ENCODE measurements around the gene B3GNT9. TPM values are rescaled to one million over a fixed set of nuclear protein-coding genes. Genes with fewer than 3 reads are reported as not detected.
"Not testable (repeated sequence)": the region's sequence is repeated elsewhere in the genome, so short reads cannot be mapped to it uniquely, and the experiment has no call there.

Gene B3GNT9
- total RNA-seq, 2 experiments from 2014 or later: 1.1 to 1.2 TPM

DNA sequence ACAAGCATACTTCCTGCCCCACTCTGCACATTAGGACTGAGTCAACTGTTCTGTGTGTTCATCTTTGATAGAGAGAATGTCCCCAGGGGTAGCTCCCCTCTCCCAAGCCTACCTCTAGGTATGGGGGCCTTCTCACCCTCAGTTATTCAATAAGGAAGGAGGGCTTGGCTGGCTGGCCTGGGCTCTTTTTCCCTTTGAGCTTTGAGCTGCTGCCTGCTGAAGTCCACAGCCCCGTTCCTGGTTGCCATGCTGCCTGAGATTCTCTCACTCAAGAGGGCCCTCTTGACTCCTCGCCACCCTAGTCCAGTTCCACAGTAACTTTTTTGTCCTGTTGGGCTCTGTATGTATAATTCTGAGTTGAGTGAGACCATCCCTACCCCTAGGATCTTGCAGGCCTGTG, 5.1 kb downstream of the B3GNT9 start:
- no peak overlapping the region for H3K4me3 Mint-ChIP-seq
- peaks cover 63% of the 10 kb centered on the region for H3K36me3 Mint-ChIP-seq (ENCODE audit: low read depth)
- H3K4me1 Mint-ChIP-seq (ENCODE audit: low read depth): no peaks in the 10 kb centered on the region
- no peak overlapping the region for H3K27ac Mint-ChIP-seq
- no peak for DNase-seq
- H3K27me3 Mint-ChIP-seq (ENCODE audit: low read depth): no peaks in the 10 kb centered on the region
- CTCF ChIA-PET: interaction anchor here (0.9 to 1.3 kb wide), 2 partner anchors 10 to 198 kb away, joined by 5 read pairs; no protein-coding TSS in a partner anchor
- H3K9me3 Mint-ChIP-seq: no peaks in the 10 kb centered on the region
- intact Hi-C loops (cut with micrococcal nuclease): no loop called here

DNA sequence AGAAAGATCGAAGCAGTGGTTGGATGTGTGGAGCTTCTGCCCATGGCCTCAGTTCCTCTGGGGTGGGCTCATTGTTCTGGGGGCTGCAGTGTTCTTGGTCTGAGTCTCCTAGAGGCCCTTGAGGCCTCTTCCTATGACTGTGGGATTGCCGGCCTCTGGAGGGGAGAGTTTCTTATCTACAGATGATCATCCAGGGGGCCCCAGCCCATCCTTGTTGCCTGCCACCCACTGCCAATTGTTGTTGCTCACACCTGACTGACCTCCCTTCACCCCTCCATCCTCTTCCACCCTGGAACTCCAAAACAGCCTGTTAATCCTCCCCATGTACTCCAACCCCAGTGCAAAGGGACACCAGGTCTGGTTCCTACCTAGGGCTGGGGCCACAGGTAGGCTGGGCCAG, 5.9 kb downstream of the B3GNT9 start:
- H3K36me3 Mint-ChIP-seq (ENCODE audit: low read depth): peaks cover 70% of the 10 kb centered on the region
- H3K4me3 Mint-ChIP-seq: no peak overlapping the region
- no peaks in the 10 kb centered on the region for H3K4me1 Mint-ChIP-seq (ENCODE audit: low read depth)
- intact Hi-C loops (cut with micrococcal nuclease): no loop called here
- DNase-seq: no peak
- CTCF ChIA-PET: no interaction called here
- H3K9me3 Mint-ChIP-seq: no peaks in the 10 kb centered on the region
- no peak overlapping the region for H3K27ac Mint-ChIP-seq
- no peaks in the 10 kb centered on the region for H3K27me3 Mint-ChIP-seq (ENCODE audit: low read depth)

DNA sequence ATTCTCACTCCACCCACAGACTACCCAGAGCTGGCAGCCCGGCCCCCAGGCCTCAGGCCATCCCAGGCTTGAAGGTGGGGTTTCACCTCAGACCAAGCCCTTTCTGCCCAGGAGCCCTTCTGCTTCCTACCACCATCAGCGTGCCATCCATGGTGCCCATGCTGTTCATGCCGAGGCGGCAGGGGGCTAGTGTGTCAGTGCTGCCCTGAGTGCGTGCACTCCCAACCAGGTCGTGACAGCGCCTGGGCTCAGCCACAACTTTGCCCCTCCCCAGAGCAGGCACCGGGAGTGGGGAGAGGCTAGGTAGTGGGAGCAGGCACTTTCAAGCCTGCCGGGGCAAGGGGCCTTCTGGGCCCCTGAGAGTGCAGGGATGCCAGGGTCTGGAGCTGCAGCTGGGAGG, 8.5 kb downstream of the B3GNT9 start:
- H3K27ac Mint-ChIP-seq: no peak overlapping the region
- no peaks in the 10 kb centered on the region for H3K4me1 Mint-ChIP-seq (ENCODE audit: low read depth)
- CTCF ChIA-PET: interaction anchor here (1.2 kb wide), 2 partner anchors 89 to 182 kb away, joined by 3 read pairs; partner anchors contain the start of gene CES3
- H3K27me3 Mint-ChIP-seq (ENCODE audit: low read depth): no peaks in the 10 kb centered on the region
- H3K4me3 Mint-ChIP-seq: no peak overlapping the region
- DNase-seq: no peak
- peaks cover 64% of the 10 kb centered on the region for H3K36me3 Mint-ChIP-seq (ENCODE audit: low read depth)
- intact Hi-C loops (cut with micrococcal nuclease): no loop called here
- H3K9me3 Mint-ChIP-seq: no peaks in the 10 kb centered on the region

DNA sequence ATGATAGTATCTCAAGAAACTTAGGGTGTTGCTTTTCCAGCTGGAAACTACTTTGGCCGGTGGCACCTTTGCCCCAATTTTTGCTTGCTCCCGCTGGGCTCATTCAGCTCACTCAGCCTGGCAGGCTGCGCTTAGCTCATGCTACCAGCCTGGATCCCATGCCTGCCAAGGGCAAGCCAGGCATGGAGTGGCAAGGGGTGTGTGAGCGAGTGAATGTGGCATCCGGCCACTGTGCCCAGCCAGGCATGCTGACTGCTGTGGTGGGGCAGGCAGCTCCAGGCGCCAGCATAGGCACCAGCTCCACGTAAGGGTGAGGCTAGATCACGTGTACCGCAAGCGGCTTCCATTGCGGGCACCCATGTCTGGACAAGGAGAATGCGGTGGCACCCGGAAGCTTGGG, 9.4 kb downstream of the B3GNT9 start:
- Mint-ChIP-seq H3K9me3 (no peaks in the 10 kb centered on the region), H3K4me1 (ENCODE audit: low read depth) (no peaks in the 10 kb centered on the region), H3K36me3 (ENCODE audit: low read depth) (peaks cover 59% of the 10 kb centered on the region), H3K4me3 (no peak overlapping the region), H3K27ac (no peak overlapping the region), H3K27me3 (ENCODE audit: low read depth) (no peaks in the 10 kb centered on the region)
- CTCF ChIA-PET: interaction anchor here (1.2 to 1.7 kb wide), 5 partner anchors 44 to 213 kb away, joined by 3 to 8 read pairs (median 3); partner anchors contain the start of gene CES3
- no peak for DNase-seq
- intact Hi-C loops (cut with micrococcal nuclease): no loop called here

DNA sequence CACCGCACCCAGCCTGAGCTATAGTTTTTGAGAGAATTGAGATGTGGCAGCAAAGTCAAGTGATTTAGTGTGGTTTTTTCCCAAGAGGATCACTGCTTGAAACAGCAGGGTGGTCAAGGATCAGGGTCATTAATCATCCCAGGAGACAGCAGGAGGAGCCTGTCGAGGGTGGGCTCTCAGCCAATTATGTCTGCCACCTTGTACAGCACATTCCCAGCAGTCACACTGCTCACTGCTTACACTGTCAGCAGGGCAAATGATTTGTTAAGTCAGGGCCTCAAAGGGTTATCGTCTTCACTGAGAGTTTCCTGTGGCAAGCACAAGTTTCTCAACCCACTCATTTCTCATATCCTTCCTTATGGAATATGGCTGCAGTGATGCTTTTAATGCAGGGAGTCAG, 13.2 kb downstream of the B3GNT9 start:
- no peak overlapping the region for H3K27ac Mint-ChIP-seq
- no peaks in the 10 kb centered on the region for H3K9me3 Mint-ChIP-seq
- intact Hi-C loops (cut with micrococcal nuclease): no loop called here
- no peaks in the 10 kb centered on the region for H3K27me3 Mint-ChIP-seq (ENCODE audit: low read depth)
- H3K4me3 Mint-ChIP-seq: no peak overlapping the region
- DNase-seq: no peak
- peaks cover 46% of the 10 kb centered on the region for H3K36me3 Mint-ChIP-seq (ENCODE audit: low read depth)
- H3K4me1 Mint-ChIP-seq (ENCODE audit: low read depth): no peaks in the 10 kb centered on the region
- CTCF ChIA-PET: interaction anchor here (0.6 to 2.3 kb wide), 4 partner anchors 18 to 114 kb away, joined by 3 to 11 read pairs (median 3); no protein-coding TSS in a partner anchor

DNA sequence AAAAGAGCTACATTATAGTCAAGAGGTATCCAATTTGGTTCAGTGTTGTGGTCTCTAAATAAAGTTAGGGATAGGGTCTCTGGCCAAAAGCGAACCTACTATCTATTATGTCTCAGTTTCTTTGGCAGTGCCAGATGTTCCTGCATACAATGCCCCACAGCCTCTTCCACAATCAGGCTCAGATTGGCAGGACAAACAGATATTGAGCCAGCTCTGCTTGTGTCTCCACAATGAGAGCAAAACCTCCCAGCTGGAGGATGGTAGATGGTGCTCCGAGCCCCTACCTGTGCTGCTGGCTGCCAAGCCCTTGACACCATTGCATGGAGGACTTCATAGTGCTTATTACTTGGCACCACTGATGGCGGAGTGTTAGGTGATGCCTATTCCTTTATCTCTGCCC, 21.4 kb downstream of the B3GNT9 start:
- no peaks in the 10 kb centered on the region for H3K4me1 Mint-ChIP-seq (ENCODE audit: low read depth)
- DNase-seq: no peak
- H3K9me3 Mint-ChIP-seq: no peaks in the 10 kb centered on the region
- intact Hi-C loops (cut with micrococcal nuclease): no loop called here
- no peaks in the 10 kb centered on the region for H3K27me3 Mint-ChIP-seq (ENCODE audit: low read depth)
- CTCF ChIA-PET: interaction anchor here (0.6 to 1.6 kb wide), 3 partner anchors 25 to 177 kb away, joined by 3 to 4 read pairs (median 3); no protein-coding TSS in a partner anchor
- H3K27ac Mint-ChIP-seq: no peak overlapping the region
- no peak overlapping the region for H3K4me3 Mint-ChIP-seq
- H3K36me3 Mint-ChIP-seq (ENCODE audit: low read depth): peaks cover 33% of the 10 kb centered on the region

DNA sequence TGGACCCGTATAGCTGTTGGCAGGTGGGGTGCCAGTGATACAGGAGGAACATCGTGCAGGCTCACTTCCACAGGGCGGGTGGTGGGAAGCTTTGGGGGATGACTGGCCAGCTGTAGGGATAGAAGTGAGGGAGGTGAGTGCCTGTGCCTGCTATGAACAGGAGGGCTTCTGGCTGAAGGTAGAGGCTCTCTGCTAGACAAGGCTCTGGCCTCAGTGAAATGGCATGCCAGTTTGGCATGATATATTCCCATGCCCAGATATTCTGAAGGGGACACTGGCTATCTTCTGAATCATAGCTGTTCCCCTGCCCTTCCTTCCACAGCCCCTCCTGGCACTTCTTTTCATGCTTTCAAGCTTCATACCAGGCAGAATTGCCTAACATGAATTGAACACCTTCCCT, 21.9 kb downstream of the B3GNT9 start:
- no peak for DNase-seq
- H3K9me3 Mint-ChIP-seq: no peaks in the 10 kb centered on the region
- H3K36me3 Mint-ChIP-seq (ENCODE audit: low read depth): peaks cover 34% of the 10 kb centered on the region
- H3K27ac Mint-ChIP-seq: no peak overlapping the region
- intact Hi-C loops (cut with micrococcal nuclease): no loop called here
- H3K4me1 Mint-ChIP-seq (ENCODE audit: low read depth): no peaks in the 10 kb centered on the region
- CTCF ChIA-PET: interaction anchor here (0.6 to 1.1 kb wide), 3 partner anchors 27 to 177 kb away, joined by 3 to 6 read pairs (median 3); no protein-coding TSS in a partner anchor
- no peak overlapping the region for H3K4me3 Mint-ChIP-seq
- no peaks in the 10 kb centered on the region for H3K27me3 Mint-ChIP-seq (ENCODE audit: low read depth)

DNA sequence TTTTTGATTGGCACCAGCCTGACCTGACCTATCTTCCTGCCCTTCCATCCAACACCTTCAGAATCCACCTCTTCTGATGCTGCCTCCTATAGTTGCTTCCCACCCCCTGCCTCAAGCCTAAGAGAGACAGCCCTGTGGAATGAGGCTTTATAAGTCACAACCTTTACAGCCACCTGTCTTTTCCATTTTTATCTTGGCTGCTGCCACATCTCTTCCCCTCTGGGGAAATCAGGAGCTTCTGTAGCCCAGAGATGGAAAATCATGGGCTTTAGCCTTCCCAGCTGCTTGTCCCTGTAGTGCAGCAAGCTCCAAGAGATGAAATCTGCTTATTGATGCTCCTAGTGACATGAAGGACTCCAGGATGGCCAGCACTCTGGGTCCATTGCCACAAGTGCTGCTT, 22.4 kb downstream of the B3GNT9 start:
- peaks cover 39% of the 10 kb centered on the region for H3K36me3 Mint-ChIP-seq (ENCODE audit: low read depth)
- H3K4me1 Mint-ChIP-seq (ENCODE audit: low read depth): no peaks in the 10 kb centered on the region
- no peak overlapping the region for H3K27ac Mint-ChIP-seq
- intact Hi-C loops (cut with micrococcal nuclease): no loop called here
- no peaks in the 10 kb centered on the region for H3K9me3 Mint-ChIP-seq
- no peak overlapping the region for H3K4me3 Mint-ChIP-seq
- no peak for DNase-seq
- H3K27me3 Mint-ChIP-seq (ENCODE audit: low read depth): no peaks in the 10 kb centered on the region
- CTCF ChIA-PET: interaction anchor here (0.9 to 1.1 kb wide), 2 partner anchors 27 to 111 kb away, joined by 3 to 6 read pairs; no protein-coding TSS in a partner anchor

DNA sequence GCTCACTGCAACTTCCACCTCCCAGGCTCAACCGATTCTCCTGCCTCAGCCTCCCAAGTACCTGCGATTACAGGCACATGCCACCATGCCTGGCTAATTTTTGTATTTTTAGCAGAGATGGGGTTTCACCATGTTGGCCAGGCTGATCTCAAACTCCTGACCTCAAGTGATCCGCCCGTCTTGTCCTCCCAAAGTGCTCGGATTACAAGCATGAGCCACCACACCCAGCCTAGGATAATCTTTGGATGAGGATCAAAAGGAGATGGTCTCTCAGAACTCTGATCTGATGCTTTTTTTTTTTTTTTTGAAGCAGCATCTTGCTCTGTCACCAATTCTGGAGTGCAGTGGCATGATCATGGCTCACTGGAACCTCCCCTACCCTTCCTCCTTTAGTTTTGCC, 28.0 kb downstream of the B3GNT9 start:
- intact Hi-C loops (cut with micrococcal nuclease); H3K9me3 Mint-ChIP-seq; H3K4me3 Mint-ChIP-seq; H3K27me3 Mint-ChIP-seq (ENCODE audit: low read depth); DNase-seq; H3K4me1 Mint-ChIP-seq (ENCODE audit: low read depth); CTCF ChIA-PET; H3K27ac Mint-ChIP-seq: not testable (repeated sequence)
- H3K36me3 Mint-ChIP-seq (ENCODE audit: low read depth): peaks cover 26% of the 10 kb centered on the region

DNA sequence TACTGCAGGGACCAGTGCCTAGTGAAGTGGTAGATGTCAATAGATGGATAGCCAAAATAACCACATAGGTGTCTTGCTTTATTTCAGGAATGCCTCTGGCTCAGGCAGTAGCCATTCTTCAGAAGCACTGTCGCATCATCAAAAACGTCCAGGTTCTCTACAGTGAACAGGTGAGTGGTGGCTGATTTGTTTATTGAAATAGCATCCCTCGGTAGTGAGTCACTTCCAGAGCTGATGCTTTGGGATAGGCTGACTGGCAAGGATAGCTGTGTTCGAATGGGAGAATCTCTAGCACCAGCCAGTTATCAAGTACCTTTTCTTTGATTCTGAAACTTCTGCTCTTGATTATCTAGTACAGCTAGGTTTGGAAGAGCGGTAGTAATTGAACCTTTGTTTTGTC, 30.8 kb downstream of the B3GNT9 start:
- H3K36me3 Mint-ChIP-seq (ENCODE audit: low read depth): peaks cover 17% of the 10 kb centered on the region
- H3K27me3 Mint-ChIP-seq (ENCODE audit: low read depth): no peaks in the 10 kb centered on the region
- no peak for DNase-seq
- peaks cover 1% of the 10 kb centered on the region for H3K4me1 Mint-ChIP-seq (ENCODE audit: low read depth)
- no peaks in the 10 kb centered on the region for H3K9me3 Mint-ChIP-seq
- no peak overlapping the region for H3K4me3 Mint-ChIP-seq
- CTCF ChIA-PET: interaction anchor here (0.7 to 1.9 kb wide), 5 partner anchors 18 to 159 kb away, joined by 3 to 5 read pairs (median 4); partner anchors contain the start of gene CES3
- H3K27ac Mint-ChIP-seq: no peak overlapping the region
- intact Hi-C loops (cut with micrococcal nuclease): no loop called here

DNA sequence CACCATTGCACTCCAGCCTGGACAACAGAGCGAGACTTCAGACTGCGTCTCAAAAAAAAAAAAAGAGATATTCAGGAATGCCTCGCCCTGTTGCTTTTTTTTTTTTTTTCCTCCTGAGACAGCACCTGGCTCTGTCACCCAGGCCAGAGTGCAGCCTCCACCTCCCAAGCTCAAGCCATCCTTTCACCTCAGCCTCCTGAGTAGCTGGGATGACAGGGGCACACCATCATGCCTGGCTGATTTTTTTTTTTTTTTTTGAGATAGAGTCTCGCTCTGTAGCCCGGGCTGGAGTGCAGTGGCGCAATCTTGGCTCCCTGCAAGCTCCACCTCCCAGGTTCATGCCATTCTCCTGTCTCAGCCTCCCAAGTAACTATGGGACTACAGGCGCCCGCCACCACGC, 33.1 kb downstream of the B3GNT9 start:
- Mint-ChIP-seq H3K4me3 (no peak overlapping the region), H3K36me3 (ENCODE audit: low read depth) (peaks cover 8% of the 10 kb centered on the region), H3K9me3 (no peaks in the 10 kb centered on the region), H3K4me1 (ENCODE audit: low read depth) (peaks cover 12% of the 10 kb centered on the region), H3K27ac (no peak overlapping the region), H3K27me3 (ENCODE audit: low read depth) (no peaks in the 10 kb centered on the region)
- intact Hi-C loops (cut with micrococcal nuclease): no loop called here
- CTCF ChIA-PET: no interaction called here
- no peak for DNase-seq

DNA sequence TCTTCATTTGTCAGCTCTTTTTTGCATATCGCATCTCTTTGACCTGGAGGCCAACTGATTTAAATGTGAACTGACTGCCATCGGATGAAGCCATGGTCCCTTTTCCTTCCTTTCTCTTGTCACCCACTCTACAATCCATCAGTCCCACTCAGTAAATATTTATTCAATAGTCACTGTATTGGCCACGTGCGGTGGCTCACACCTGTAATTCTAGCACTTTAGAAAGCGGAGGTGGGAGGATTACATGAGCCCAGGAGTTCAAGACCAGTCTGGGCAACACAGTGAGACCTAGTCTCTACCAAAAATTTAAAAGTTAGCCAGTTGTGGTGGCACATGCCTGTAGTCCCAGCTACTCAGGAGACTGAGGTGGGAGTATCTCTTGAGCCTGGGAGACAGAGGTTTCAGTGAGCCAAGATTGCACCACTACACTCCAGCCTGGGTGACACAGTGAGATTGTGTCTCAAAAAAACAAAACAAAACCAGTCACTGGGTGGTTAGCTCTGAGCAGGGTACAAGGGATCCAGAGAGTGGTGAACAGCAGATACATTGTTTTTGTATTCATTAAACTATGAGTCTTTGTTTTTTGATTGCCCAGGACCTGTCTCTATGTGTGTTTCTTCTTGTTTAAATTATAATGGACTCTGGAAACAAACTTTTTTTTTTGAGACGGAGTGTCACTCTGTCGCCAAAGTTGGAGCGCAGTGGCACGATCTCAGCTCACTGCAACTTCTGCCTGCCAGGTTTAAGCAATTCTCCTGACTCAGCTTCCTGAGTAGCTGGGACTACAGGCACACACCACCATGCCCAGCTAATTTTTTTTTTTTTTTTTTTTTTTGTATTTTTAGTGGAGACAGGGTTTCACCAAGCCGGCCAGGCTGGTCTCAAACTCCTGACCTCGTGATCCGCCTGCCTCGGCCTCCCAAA, 34.1 kb downstream of the B3GNT9 start:
- Mint-ChIP-seq H3K4me3 (no peak overlapping the region), H3K9me3 (no peaks in the 10 kb centered on the region), H3K27me3 (ENCODE audit: low read depth) (no peaks in the 10 kb centered on the region), H3K27ac (no peak overlapping the region), H3K4me1 (ENCODE audit: low read depth) (peaks cover 18% of the 10 kb centered on the region), H3K36me3 (ENCODE audit: low read depth) (peaks cover 6% of the 10 kb centered on the region)
- CTCF ChIA-PET: interaction anchor here (0.7 to 0.9 kb wide), 3 partner anchors 54 to 303 kb away, joined by 3 to 7 read pairs (median 3); partner anchors contain the start of gene NOL3
- DNase-seq: no peak
- intact Hi-C loops (cut with micrococcal nuclease): no loop called here
